ENCODE measurements around the gene GLIS2.

GLIS2 gene

DNA sequence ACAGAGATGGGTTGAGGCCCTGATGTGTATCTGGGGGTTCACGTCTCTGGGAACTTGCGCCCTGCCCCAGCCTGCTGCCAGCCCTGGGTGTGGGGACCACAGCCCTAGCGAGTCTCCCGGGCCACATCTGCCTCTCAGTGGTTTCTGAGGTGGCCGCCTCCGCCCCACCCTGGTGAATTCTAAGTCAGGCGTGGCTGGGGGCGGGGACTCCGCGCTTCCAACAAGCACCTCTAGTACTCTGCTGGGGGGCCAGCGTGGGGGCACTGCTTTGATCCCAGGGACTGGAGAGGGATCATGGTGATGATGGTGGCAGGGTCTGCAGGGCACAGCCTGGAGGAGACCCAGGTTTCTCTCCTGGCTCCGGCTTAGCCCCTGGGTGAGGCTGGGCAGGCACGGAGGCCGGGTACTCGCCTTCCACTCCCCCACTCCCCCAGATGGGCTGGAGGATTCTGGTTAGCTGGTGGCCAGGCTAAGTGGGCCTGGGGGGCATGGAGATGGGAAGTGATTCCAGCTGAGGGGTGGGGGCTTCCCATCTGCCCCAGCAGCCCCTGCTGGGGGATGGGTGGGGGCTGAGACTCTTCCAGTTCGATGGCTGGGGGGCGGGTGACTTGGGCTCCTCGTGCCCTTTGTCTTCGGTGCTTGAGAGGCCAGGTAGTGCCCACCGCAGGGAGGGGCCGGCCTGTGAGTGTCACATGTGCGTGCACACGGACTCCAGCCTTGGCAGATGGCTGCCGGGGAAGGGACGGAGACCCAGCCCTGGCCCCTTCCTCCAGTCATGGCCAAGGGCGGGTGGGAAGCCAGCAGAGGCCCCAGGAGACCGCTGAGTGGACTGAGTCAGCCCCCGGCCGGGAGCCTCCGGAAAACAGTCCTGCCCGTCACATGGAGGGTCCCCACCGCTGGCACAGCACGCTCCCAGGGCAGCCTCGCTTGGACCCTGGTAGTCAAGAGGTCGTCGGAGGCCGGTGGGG lies 3.9 kb downstream of the GLIS2 start:
- DNase-seq (ENCODE audit: low read depth in 1 of 2, low spot score in 1 of 2): no peak

DNA sequence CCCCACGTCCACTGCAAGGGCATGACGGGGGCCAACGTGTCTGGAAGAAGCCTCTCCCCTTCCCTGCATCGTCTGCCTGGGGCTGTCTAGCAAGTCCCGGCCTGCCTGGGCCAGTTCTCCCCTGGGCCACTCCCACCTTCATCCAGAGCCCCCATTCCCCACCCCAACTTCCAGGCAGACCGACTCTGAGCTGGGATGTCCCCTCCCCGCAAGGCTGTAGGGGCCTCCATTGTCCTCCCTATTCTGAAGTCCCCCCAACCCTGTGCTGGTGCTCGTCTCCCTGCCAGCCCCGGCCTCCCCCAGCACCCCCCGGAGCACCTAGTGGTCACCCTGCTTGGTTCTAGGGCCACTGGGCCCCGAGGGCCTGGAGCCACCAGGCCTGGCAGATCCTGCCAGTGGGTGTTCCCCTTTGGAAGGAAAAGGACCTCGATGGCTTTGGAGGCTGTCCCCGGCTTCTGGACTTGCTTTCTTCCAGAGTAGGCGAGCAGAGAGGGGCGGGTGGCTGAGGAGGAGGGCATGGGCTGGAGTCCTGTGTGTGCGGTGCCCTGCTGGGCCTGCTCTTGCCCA lies 4.8 kb downstream of the GLIS2 start:
- no peak for DNase-seq (ENCODE audit: low read depth in 1 of 2, low spot score in 1 of 2)

DNA sequence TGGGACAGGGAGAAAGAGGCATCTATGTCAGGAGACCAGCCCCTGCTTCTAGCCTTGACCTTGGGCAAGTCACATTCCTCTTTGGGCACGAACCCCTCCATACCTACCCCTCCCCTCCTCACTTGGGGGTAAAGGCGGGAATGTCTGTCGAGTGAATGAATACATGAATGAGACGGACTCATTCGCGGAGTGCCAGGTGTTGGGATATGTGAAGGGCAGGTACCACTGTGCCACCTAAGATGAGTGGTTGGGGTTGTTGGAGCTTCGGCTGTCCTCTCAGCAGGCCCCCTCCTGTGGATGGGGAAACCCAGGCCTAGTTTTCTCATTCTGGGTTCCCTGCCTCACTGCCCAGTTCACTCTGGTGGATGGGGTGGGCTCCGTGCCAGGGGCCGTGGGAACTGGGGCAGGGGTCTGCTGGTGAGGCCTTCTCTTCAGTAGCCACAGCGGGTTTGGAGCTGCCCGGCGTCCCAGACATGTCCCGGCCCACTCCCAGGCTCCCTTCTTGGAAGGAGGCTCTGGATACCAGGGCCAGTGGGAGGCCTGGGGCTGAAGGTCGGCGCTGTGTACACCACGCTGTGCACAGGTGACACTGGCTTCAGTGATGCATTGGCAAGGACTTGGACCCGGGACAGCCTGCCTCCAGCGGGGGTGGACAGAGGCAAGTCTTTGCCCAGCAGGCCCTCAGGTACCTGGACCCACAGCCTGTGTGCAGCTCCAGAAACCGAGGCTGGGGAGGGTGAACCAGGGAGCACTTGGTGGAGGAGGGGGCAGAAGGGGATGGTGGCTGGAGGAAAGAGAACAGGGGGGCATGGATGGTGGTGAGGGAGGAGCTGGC lies 5.6 kb downstream of the GLIS2 start:
- no peak for DNase-seq (ENCODE audit: low read depth in 1 of 2, low spot score in 1 of 2)

DNA sequence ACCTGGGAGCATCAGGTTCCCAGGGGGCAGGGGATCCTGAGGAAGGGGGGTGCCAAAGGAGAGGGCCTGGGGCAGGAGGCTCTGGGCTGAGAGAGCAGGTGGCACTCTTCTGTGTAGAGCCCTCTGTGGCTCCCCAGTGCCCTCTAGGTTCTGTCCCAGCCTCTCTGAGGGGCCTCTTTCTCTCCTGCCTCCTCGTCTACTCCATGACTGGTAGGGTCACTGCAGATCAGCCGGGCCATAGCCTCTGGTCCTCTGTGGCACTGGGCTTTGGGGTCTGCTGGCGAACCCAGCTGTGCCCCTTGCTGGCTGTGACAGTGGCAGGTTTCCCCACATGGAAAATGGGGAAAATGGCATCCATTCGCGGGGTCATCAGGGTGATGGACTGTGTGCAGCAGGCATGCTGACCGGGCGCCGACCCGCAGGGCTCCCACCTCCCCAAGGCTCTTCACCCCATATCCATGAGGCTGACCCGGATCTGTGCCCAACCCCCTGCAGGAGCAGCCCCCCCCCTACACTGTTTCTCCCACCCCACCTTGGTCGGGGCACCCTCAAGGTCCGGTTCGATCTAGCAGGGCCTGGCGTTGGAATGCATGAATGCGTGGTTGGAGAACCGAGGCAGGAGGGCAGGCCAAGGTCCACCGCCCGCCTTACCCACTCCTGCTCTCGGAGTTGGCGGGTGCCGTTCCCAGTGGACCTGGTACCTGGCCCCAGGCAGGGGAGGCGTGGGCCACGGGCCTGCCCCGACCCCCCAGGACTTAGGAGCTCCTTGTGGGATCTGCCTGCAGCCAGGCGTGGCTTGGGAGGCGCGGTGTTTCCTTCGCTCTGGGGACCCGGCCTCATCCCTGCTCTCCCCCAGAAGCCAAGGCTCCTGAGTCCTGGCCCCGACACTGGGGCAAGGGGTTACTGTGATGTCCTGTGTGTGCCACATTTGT lies 6.5 kb downstream of the GLIS2 start:
- no peak for DNase-seq (ENCODE audit: low read depth in 1 of 2, low spot score in 1 of 2)

DNA sequence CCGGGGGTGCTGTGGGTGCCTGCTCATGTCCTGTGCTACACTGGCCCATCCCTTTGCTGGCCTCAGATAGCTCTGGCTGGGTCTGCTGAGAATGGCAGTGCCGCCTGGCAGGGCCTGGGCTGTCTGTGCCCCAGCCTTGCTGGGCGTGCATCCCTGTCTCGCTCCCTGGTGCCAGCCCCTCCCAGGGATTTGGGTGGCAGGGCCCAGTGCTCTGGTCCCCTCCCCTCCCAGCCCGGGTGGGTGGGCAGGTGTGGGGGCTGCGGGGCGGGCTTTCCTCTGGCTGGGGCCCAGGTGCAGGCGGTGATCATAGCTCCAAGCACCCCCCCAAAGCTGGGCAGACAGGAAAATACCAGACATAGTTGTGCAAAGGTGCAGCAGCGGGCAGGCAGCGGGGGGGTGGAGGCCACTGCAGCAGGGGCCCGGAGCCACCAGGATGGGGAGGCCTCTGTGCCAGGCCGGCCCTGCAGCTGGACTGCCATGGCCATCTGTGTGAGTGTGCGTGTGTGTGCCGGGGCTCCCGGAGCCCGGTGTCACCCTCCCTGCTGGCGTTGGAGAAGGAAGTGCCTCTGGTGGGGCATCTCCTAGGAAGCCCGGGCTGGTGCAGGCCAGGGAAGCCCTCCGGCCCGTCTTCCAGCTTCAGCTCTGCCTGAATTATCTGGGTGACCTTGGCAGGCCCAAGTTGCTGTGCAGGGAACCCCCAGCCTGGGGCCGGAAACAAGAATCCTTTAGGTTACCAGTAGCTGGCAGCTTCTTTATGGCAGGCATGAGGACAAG lies 7.4 kb downstream of the GLIS2 start:
- DNase-seq (ENCODE audit: low read depth in 1 of 2, low spot score in 1 of 2): no peak

DNA sequence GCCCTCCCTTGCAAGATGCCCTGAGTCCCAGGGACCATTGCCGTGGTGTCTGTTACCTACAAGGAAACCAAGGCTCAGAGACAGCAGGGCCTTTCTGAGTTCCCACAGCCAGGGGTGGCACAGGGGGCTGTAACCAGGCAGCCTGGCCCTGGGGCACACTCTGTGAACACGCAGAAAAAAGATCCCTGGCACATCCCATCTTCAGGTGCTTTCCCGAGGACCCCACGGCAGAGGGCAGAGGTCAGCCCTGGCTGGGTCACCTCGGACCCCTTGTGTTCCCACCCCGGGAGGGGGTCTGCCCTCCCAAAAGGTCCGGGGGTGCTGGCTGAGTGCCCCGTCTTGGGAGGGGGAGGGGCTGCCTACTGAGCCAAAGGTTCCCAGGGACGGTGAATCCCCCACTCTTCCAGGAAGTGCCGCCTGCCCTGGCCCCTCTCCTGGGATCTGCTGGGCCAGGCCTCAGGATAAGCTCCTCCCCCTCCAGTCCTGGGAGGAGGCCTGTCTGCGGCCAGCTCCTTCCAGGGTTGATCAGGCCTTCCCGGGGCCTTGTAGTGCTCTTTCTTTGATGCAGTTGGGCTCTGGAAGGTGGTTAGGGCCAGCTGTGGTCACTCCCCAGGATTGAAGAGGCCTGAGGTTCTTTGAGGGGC lies 8.1 kb downstream of the GLIS2 start:
- DNase-seq (ENCODE audit: low read depth in 1 of 2, low spot score in 1 of 2): no peak

DNA sequence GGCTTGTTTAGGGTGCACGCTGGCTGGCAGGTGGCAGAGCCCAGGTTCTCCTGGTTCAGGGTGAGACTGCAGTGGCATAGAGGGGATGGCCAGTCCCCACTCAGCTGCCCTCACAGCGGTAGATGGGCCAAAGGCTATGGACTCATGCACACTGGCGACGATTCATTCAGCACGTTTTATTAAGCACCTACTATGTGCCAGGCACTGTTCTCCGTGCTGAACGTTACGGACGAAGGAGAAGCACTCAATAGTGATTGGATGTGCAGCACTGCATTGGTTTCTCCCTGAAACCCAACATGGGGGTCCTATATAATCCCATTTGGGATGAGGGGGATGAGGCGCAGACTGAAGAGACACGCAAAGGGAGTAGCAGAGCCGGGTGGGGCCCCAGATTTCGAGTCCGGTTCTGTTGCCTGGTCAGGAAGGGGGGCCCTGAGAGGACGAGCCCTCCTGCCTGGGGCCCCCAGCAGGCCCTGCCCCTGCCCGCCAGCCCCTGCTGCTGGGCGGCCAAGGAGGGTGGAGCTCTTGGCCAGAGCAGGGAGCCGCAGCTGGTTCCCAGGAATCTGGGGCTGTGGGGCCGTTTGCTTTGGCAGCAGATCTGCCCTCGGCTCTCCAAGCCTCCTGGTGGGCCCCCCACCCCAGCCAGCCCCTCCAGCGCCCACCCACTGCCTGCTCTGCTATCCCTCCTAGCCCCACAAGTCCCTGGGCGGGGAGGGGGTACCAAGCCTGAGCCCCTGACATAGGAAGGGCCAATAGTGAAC lies 8.8 kb downstream of the GLIS2 start:
- no peak for DNase-seq (ENCODE audit: low read depth in 1 of 2, low spot score in 1 of 2)

DNA sequence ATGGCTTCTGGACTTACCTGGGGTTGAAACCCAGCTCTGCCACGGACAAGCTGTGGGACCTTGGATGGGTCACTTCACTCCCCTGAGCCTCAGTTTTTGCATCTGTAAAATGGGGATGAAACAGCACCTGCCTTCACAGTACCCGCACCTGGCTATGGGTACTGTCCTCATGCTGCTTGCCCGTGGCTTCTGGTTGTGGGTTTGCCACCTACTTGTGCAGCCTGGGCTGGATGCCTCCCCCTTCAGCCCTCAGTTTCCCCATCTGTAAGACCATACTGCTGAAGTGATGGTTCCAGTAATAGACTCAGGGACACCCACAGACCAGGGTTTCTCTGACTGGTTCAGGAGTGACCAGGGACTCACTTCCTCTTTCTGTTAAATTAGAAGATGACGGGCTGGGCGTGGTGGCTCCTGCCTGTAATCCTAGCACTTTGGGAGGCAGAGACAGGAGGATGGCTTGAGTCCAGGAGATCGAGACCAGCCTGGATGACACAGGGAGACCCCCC lies 9.4 kb downstream of the GLIS2 start:
- no peak for DNase-seq (ENCODE audit: low read depth in 1 of 2, low spot score in 1 of 2)

DNA sequence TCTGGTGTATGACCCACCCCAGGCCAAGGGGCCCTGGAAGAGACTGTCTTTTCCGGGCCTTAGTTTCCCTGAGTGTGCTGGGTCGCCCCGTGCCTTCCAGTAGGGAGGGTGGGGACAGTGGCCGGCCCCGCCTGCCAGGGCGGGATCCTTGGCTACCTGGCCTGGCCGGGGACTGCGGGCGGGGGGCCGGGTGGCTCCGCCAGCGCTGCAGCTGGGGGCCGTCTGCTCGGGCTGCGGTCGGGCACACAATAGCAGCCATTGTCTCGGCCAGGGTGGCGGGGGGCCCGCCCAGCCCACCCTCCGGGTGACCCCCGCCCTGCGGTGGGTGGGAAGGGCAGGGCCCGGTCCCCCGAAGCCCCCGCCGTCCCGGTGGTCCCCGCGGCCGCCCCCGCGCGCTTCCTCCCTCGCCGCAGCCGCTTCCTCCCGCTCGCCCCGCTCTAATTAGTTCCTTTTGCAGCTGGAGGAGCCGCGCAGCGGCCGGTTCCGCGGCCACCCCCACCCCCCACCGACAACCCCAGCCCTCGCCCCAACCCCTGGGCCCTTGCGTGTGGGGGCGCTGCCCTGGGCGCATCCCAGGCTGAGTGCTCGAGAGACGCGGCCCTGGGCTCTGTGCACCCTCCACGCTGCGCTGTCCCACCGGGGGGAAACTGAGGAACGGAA lies 11.6 kb downstream of the GLIS2 start:
- no peak for DNase-seq (ENCODE audit: low read depth in 1 of 2, low spot score in 1 of 2)

DNA sequence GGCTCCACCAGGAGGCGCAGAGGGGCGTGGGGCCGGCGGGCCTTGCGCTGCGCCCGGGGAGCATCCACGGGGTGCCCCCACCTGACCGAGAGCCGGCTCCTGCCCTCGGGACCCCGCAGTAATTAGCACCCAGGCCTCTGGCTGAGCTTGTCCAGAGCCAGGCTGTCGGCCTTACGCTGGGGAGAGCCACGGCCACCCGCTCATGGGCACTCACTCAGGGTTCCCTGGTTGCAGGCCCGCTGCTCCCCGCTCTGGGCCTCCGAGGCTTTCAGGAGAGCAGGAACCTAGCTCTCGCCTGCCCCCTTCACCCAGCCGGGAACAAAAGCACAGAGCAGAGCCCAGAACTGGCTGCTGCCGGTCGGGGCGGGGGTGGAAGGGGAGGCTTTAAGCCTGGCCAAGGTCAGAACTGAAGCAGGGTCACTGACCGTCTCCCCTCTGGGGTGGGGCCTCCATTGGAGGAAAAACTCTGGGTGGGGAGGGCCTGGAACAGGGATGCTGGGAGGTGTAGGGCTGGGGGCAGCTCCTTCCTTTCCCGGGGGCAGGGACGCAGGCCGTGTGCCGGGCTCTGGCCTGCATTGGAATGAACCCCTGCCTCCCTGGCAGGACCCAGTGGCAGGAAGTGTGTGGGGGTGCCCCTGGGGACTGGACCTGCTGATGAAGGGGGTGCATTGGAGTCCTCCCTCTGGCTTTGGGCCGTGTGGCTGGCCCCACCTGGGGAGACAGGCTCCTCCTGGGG lies 12.3 kb downstream of the GLIS2 start:
- peak in 1 of 2 donors; percentile 42 for DNase-seq (ENCODE audit: low read depth in 1 of 2, low spot score in 1 of 2)

DNA sequence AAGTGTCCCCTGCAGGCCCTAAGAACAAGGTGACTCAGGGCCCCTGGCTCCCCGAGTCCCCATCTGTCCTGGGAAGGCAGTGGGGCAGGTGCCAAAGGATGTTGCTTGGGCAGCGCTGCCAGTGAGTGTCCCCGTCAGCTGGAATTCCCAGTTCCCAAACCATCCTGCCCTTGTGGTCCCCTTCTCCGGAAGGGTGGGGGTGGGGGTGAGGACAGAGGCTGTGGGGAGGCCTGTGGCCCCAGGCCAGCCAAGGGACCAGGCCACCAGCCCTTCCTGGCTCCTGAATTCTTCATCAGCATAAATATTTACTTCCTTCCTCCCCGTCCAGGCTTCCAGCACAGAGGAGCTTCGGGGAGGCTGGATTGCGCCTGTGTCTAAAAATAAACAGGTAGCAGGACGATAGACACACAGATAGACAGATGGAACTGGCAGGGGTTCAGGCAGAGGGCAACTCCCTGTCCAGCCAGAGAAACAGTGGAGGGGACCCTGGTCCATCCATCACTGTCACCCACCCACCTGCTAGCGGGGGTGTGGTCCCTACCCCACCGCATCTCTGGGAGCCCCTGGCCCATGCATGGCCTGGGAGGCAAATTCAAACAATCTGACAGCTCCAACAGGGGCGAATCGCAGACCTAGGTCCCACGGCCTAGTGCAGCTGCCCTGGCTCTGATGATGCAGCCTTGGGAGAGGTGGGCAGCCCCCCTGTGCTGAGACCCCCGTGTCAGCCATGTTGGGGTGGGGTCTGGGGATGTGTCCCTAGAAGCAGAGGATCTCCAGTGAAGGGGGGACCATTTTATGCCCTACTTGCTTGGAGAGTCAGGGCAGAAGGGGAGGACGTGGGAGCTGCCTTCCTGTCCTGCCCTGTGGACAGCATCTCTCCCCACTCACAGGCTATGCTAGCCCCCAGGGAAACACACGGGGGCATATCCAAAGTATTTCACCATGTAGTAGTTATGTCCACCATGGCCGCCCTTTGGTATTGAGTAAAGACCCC lies 13.2 kb downstream of the GLIS2 start:
- no peak for DNase-seq (ENCODE audit: low read depth in 1 of 2, low spot score in 1 of 2)

DNA sequence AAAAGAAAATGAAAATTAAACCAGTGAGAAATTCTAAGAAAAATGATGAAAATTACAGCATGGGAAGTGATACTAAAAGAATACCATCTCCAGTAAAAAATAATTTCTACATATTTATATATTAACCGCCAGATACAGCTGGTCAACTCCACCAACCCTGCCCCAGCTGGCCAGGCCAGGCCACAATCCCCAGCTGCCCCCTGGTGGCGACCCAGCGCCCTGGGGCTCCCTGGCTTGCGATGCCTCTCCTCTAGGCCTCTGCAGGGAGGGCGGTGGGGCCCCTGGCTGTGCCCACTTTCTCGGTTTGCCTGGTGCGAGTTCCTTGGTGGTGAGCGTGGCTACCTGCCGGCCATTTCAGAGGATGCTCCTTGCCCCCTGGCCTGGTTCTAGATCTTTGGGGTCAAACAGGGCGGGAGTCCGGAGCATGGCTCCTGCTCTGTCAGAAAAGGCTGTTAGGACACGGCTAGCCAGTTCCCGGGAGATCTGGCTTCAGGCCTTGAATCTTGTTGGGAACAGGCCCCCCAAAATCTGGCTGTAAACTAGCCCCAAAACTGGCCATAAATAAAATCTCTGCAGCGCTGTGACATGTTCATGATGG lies 14.5 kb downstream of the GLIS2 start:
- peak; percentile 33 to 48 for DNase-seq (ENCODE audit: low read depth in 1 of 2, low spot score in 1 of 2)

DNA sequence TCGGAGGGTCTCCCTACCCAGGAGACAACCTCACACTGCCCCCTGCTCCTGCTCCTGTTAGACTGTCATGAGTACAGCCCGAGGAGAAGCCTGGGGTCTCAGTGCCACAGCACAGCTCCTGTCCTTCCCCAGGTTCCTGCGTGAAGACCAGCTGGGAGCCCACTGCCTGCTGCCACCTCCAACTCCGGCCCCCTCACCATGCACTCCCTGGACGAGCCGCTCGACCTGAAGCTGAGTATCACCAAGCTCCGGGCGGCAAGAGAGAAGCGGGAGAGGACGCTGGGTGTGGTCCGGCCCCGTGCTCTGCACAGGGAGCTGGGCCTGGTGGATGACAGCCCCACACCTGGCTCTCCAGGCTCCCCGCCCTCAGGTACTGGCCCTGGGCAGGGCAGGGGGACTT lies 16.2 kb downstream of the GLIS2 start:
- no peak for DNase-seq (ENCODE audit: low read depth in 1 of 2, low spot score in 1 of 2)

DNA sequence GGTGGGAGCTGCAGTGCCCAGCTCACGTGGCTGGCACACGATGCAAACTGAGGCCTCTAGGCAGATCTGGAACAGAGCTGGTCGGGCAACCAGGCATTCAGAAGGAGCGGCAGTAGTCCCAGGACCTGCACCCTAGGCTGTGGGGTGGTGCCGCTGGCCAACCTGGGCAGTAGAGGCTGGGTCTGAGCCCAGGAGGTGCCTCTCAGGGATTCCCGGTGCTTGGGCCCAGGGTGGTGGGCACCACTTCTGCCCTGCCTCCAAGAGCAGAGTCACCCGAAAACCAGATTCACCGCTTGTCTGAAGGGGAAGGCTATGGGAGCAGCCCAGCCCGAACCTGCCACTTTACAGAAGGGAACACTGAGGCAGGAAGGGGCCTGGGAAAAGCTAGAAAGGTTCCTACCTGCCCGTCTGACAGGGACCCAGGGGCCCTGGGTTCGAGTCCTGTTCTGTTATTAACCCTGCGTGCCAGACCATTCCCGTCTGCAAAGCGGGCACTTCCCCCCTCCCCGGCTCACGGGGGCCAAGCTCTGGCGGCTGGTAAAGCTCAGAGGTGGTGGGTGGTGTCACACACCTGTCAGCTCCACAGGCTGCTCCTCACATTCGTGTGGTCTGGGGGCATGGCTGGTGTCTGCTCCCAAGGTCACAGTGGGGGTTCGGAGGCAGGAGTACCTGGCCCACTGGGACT lies 16.9 kb downstream of the GLIS2 start:
- no peak for DNase-seq (ENCODE audit: low read depth in 1 of 2, low spot score in 1 of 2)

DNA sequence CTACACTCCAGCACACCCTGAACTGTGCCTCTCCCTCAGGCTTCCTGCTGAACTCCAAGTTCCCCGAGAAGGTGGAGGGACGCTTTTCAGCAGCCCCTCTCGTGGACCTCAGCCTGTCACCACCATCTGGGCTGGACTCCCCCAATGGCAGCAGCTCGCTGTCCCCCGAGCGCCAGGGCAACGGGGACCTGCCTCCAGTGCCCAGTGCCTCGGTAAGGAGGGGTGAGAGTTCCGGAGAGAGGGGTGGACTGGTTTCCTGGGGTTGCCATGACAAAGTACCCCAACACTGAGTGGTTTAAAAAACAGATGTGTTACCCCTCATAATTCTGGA lies 17.4 kb downstream of the GLIS2 start:
- no peak for DNase-seq (ENCODE audit: low read depth in 1 of 2, low spot score in 1 of 2)

Data from activated CD4-positive, alpha-beta T cell treated with anti-CD3 and anti-CD28 coated beads, Interleukin-2, amount 50 U/mL, for 24 hours (primary cell).